HG03439 (cell line): Measurements from ENCODE around the gene FSD1.
"Not testable (repeated sequence)": the region's sequence is repeated elsewhere in the genome, so short reads cannot be mapped to it uniquely, and the experiment has no call there.

Experiments used
- ATAC-seq: cut with Tn5 transposase; IDR thresholded peaks from one replicate; pipeline ENCODE4 v1.9.1; 2021; ENCODE audit warnings: mild to moderate bottlenecking, moderate library complexity; ENCODE audit not compliant: unreplicated experiment

FSD1 gene

DNA sequence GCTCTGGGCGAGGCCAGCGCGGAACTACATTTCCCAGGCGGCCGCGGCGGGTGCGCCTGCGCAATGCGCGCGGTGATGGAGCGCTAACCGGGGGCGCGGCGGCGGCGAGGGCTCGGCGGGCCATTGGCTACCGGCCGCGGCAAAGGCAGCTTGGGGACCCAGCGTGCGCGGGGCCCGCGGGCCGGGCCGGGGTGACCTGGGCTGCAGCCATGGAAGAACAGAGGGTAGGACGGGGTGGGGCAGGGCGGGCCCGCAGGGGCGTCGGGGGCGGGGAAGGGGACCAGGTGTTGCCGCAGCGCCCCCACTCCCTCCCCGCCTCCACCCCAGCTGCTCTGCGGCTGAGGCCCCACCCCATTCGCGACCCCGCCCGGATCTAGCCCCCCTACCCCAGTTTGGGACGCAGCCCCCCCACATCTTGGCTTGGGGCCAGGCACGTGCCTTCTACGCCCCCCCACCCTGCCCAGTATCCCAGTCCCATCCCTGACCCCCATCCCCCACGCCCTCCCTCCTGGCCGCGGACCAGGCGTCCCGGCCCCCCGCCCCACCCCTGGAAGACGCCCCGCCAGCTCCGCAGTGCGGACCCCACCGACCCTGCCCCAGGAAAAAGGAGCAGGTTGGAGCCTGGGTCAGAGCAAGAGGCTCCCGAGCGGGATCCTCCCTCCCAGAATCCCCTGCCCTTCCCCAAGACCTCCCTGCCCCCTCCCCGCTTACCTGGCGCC lies at the start of gene FSD1:
TSS of gene FSD1 (plus strand) at position 61 of the 719 bp plus-strand sequence. CDS start at position 210, 149 bp downstream.
- no peak for ATAC-seq

- ATAC-seq: no peak
Observed at GRCh38 chr19:4256563-4256962, 47.8 kb upstream of the FSD1 start.

DNA sequence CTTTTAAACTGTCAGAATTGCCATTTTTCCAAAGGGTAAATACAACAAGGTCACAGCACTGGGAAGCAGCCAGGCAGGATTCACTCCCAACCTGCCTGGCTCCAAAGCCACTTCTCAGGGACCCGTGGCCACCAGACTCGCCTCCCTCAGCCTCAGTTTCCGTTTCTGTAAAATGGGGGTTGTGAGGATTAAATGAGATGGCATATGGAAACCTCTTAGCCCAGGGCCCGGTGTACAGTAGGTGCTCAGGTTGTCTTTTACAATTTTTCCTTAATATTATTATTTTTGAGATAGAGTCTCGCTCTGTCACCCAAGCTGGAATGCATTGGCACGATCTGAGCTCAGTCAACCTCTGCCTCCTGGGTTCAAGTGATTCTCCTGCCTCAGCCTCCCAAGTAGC lies 47.4 kb upstream of the FSD1 start:
- ATAC-seq: no peak

DNA sequence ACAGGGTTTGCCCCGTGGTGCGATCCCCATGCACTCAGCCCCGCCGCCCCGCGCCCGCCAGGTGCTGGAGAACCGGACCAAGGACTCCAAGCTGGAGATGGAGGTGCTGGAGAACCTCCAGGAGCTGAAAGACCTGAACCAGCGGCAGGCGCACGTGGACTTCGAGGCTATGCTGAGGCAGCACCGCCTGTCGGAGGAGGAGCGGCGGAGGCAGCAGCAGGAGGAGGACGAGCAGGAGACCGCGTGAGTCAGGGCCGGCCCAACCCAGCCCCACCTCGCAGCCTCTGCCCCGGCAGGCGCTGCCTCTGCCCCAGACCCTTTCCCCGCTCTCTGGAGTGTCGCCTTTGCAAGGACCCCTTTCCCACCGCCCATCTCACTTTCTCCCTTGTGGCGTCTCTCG lies 46.2 kb upstream of the FSD1 start:
- no peak for ATAC-seq

GRCh38 chr19:4260613-4261191 lies 43.7 kb upstream of the FSD1 start:
- ATAC-seq: no peak

GRCh38 chr19:4264812-4265211 lies 39.6 kb upstream of the FSD1 start:
- no peak for ATAC-seq

DNA sequence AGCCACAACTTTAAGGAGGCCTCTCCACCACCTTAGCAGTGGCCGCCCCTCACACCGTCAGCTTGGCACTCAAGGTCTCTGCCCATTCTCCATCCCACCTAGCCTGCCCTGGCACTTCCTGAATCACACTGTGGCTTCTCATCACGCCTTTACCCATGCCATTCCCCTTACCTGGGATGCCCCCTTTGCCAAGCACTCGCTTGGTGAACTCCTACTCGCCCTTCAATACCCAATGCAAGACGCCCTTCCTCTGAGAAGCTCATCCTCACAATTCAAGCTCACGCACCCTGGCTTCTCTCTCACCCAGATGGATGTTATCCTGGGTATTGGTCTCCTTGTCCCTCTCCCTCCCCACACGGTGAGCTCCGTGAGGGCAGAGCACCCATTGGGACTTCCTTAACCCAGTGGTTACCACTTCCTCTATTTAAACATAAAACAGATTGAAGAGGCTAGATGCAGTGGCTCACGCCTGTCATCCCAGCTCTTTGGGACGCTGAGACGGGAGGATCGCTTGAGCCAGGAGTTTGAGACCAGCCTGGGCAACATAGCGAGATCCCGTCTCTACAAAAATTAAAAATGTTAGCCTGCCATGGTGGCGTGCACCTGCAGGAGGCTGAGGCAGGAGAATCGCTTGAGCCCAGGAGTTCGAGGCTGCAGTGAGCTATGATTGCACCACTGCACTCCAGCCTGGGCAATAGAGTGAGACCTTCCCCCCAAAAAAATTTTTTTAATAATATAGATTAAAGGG lies 38.0 kb upstream of the FSD1 start:
- ATAC-seq: no peak

DNA sequence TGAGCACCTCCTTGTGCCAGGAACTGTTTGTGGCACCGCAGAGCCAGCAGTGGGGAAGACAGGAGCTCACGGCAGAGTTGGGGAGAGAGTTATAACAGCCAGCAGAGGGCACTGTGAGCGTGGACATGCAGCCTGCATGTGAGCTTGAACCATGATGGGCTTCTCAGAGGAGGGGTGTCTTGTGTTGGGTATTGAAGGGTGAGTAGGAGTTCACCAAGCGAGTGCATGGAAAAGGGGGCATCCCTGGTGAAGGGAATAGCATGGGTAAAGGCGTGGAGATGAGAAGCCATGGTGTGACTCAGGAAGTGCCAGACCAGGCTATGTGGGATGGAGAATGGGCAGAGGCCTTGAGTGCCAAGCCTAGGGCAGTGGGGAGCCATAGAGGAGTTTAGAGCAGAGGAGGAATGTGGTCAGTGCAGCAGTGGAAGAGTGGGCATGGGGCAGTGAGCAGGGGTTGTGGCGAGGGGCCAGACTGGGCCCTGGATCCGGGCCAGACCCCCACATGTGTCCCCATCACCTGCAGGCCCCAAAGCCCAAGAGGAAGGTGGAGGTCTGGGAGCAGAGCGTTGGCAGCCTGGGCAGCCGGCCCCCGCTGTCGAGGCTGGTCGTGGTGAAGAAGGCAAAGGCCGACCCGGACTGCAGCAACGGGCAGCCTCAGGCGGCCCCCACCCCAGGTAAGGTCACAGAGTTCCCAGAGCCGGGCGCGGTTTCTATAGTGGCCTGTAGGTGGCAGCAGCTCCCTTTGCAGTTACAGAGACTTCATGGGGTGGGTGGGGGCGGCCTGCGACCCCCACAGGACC lies 37.1 kb upstream of the FSD1 start:
- ATAC-seq: no peak

GRCh38 chr19:4267901-4268815 lies 36.2 kb upstream of the FSD1 start:
- no peak for ATAC-seq

DNA sequence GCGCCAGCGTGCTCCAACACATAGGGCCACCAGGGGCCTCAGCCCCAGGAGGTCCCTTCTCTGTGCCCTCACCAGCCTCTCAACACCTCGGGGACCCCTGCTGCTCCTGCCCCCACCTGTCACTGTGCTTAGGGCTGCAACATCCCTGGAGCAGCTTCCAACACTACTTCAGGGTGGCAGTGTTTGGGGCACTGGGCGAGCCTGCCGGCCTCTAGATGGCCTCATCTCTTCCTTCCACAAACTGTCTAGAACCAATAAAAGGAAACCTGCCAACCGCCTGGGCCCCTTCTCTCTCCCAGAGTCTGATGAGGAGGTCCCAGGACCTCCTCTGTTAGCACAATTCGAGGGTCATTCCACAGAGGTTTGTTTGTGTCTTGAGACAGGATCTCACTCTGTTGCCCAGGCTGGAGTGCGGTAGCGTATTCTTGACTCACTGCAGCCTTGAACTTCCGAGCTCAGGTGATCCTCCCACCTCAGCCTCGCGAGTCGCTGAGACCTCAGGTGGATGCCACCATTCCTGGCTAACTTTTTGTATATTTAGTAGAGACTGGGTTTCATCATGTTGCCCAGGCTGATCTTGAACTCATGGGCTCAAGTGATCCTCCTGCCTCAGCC lies 35.5 kb upstream of the FSD1 start:
- ATAC-seq: no peak

DNA sequence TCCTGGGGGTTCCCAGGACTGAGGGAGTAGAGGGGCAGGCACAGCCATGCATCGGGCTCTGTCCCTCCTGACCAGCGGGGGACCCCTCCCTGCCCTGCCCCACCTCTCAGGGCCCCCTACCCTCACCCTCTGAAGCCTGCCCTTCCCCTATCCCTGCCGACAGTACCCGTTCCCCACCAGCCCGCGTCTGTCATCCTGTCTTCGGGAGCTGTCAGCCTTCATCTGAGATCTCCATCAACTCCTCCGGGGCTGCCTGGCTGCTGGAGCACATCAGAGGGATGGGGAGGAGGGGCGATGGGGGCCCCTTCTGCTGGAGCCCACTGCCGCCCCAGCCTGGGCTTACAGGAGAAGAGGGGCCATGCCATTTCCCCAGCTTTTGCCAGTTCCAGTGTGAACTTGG lies 31.5 kb upstream of the FSD1 start:
- ATAC-seq: no peak

DNA sequence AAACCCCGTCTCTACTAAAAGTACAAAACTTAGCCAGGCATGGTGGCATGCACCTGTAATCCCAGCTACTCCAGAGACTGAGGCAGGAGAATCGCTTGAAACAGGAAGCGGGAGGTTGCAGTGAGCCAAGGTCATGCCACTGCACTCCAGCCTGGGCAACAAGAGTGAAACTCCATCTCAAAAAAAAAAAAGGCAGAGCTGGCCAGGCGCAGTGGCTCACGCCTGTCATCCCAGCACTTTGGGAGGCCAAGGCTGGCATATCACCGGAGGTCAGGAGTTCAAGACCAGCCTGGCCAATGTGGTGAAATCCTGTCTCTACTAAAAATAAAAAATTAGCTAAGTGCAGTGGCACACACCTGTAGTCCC lies 30.1 kb upstream of the FSD1 start:
- ATAC-seq: not testable (repeated sequence)

DNA sequence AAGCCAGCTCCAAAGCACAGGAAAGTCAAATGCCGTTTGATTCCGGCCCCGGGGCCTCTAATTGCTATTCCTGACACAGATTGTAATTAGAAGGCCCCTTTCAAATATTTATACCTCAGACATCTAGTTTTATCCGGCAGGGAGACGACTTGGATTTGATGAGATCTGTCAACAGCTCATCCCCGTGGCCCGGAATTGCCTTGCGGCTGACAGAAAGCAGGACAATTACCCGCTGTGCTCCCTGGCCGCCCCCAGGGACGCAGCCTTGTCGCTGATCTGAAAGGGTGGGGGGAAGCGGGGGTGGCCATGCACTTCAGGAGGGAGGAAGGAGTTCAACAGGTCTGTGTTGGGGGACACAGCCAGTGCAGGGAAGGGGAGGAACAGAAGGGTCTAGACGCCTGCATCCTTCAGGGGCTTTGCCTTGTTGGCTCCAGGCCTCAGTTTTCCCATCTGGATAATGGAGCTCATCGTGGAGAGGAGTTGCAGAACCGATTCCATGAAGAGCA lies 27.2 kb upstream of the FSD1 start:
- no peak for ATAC-seq

- ATAC-seq: no peak
Observed at GRCh38 chr19:4278010-4278409, 26.4 kb upstream of the FSD1 start.

- ATAC-seq: no peak
Observed at GRCh38 chr19:4278419-4279266, 25.8 kb upstream of the FSD1 start, which contains the start of gene SHD. Gene SHD (plus strand): TSS chr19:4279266. CDS start chr19:4280064, 798 bp downstream.

DNA sequence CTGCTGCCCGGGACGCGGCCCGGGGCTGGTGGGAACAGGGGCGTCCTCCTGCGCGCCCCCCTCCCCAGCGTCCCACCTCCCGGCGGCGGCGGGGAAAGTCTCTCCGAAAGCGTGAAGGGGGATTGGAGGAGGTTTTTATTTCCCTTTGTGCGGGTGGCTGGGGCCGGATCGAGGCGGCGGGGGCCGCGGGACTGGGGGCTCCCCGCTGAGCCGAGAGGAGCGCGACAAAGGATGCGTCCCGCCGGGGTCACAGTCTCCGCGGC lies 25.2 kb upstream of the FSD1 start:
- no peak for ATAC-seq

GRCh38 chr19:4279530-4280422 lies 24.6 kb upstream of the FSD1 start:
- ATAC-seq: no peak
